Spinal cord (tissue), 10 donors: ENCODE data around the gene OR4L1. TPM values are rescaled to one million over a fixed set of nuclear protein-coding genes. Genes with fewer than 3 reads are reported as not detected.
"Not testable (repeated sequence)": the region's sequence is repeated elsewhere in the genome, so short reads cannot be mapped to it uniquely, and the experiment has no call there.

Source experiments
- DNase-seq, 6 donors: peaks; one replicate each; pipeline versions ENCODE4 v3.0.0 to v3.0.0-alpha.2; 2013 to 2015; ENCODE audit warnings: low spot score in 6 of 6, low read depth in 4 of 6
- H3K27ac ChIP-seq: one replicate; pipeline ENCODE4 v1.5.1; 2013; ENCODE audit warnings: low read depth, low read length, control low read depth
- H3K27me3 ChIP-seq: one replicate; pipeline ENCODE4 v1.6.1; 2013; ENCODE audit warnings: low read length; ENCODE audit not compliant: control insufficient read depth, insufficient read depth
- H3K36me3 ChIP-seq: one replicate; pipeline ENCODE4 v1.6.1; 2013; ENCODE audit warnings: low read length; ENCODE audit not compliant: control insufficient read depth, insufficient read depth
- H3K4me1 ChIP-seq: one replicate; pipeline ENCODE4 v1.6.1; 2013; ENCODE audit warnings: low read length; ENCODE audit not compliant: control insufficient read depth, insufficient read depth
- H3K4me3 ChIP-seq: one replicate; pipeline ENCODE4 v1.5.1; 2013; ENCODE audit warnings: low read depth, low read length, control low read depth
- H3K9me3 ChIP-seq: one replicate; pipeline ENCODE4 v1.6.1; 2013; ENCODE audit warnings: low read length; ENCODE audit not compliant: control insufficient read depth, insufficient read depth
- WGBS: methylation state at CpG from one replicate; pipeline ENCODE4 v1.1.5; 2013; ENCODE audit warnings: missing lambda C conversion rate; ENCODE audit not compliant: insufficient coverage; 5-methylcytosine and 5-hydroxymethylcytosine counted together
- polyA plus RNA-seq, 2 donors: library from polyadenylated mRNA; unstranded; fragments of 120-200 nt; gene quantifications; one replicate each; pipeline ENCODE4 v1.2.1, GENCODE V29; 2013; ENCODE audit not compliant: insufficient read length in 2 of 2
- small RNA-seq: library from RNA; depleted of rRNA; stranded (forward); fragments of <200 nt; gene quantifications from one replicate; pipeline ENCODE3, GENCODE V24; 2014; ENCODE audit warnings: low replicate concordance
- total RNA-seq, 2 donors: library from RNA; depleted of rRNA in 1 of 2; stranded (reverse); fragments of 120-200 nt in 1 of 2; fragments of >200 nt in 1 of 2; gene quantifications; one replicate each; pipeline versions ENCODE4 v1.2.3 to v1.2.4, GENCODE V29; 2013 to 2014
- donor health status: healthy.

OR4L1 gene
- total and polyA plus RNA-seq, 4 donors, result not detected

DNA sequence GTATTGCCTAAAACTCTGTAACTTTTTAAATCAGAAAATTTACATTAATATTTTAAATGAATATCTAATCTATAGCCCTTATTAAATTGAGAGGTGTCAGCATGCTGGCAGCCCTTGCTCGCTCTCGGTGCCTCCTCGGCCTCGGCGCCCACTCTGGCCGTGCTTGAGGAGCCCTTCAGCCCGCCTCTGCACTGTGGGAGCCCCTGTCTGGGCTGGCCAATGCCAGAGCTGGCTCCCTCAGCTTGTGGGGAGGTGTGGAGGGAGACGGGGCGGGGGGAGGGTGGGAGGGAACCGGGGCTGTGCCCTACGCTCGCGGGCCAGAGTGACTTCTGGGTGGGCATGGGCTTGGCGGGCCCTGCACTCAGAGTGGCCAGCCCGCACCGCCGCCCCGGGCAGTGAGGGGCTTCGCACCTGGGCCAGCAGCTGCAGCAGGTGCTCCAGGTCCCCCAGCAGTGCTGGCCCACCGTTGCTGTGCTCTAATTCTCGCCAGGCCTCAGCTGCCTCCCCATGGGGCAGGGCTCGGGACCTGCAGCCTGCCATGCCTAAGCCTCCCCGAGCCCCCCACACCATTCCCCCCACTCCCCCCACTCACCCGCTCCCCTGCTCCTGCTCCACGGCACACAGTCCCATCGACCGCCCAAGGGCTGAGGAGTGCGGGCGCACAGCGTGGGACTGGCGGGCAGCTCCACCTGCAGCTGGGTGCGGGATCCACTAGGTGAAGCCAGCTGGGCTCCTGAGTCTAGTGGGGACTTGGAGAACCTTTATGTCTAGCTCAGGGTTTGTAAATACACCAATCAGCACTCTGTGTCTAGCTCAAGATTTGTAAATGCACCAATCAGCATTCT is 39.3 kb downstream of the OR4L1 start:
- not testable (repeated sequence) for H3K36me3 ChIP-seq, H3K4me1 ChIP-seq, DNase-seq, H3K27ac ChIP-seq, H3K4me3 ChIP-seq, H3K27me3 ChIP-seq, H3K9me3 ChIP-seq
- 81% methylated on average over 22 of the region's 32 CpGs for WGBS

DNA sequence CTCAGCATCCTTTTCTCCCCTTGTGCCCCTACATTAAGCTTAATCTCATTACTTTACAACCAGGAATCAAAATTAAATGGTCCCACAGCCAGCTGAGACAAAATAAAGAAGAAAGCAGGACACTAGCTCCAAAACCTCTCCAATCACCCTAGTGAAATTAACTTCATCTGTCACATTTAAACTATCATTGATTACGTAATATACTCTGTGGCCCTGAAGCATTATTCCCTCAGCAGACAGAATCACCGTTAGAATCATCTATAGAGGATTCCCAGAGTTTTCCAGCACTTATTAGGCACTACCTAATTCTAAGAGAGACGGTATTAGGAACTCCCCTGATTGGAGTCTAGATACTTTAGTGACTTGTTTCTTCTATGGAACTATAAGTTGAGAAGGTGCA is 50.6 kb downstream of the OR4L1 start, which contains the start of gene OR4K17:
TSS of gene OR4K17 (plus strand) at position 302 of the 400 bp plus-strand sequence. CDS start 6,761 bp downstream, outside the sequence.
- Histone ChIP-seq H3K4me1 (no peaks in the 10 kb centered on the region), H3K27me3 (no peaks in the 10 kb centered on the region), H3K27ac (no peak within 1 kb of the TSS), H3K9me3 (no peaks in the 10 kb centered on the region), H3K36me3 (no peaks in the 10 kb centered on the region), H3K4me3 (no peak within 1 kb of the TSS)
- no peak for DNase-seq
- 60% methylated on average over 1 of the region's 3 CpGs for WGBS

Small RNAs within 50 kb of the gene (small RNA-seq; reads per million reads assigned to genes)
- gene RNA5SP380, result not detected

Other genes with a start within 250 kb of the OR4L1 start
- not detected for gene OR4K2, start 184.9 kb upstream of the OR4L1 start, total RNA-seq
- gene OR4K2, start 184.9 kb upstream of the OR4L1 start, polyA plus RNA-seq, result not detected
- gene OR4K5, start 139.4 kb upstream of the OR4L1 start, total RNA-seq, result not detected
- gene OR4K5, start 139.4 kb upstream of the OR4L1 start, polyA plus RNA-seq, result not detected
- not detected for gene OR4K1, start 129.1 kb upstream of the OR4L1 start, total RNA-seq
- gene OR4K1, start 129.1 kb upstream of the OR4L1 start, polyA plus RNA-seq, result not detected
- gene OR4K15, start 84.5 kb upstream of the OR4L1 start, total RNA-seq, result not detected
- not detected for gene OR4K15, start 84.5 kb upstream of the OR4L1 start, polyA plus RNA-seq
- not detected for gene OR4Q2, start 57.9 kb upstream of the OR4L1 start, total RNA-seq
- not detected for gene OR4Q2, start 57.9 kb upstream of the OR4L1 start, polyA plus RNA-seq
- gene OR4K14, start 40.7 kb upstream of the OR4L1 start, total RNA-seq, result not detected
- gene OR4K14, start 40.7 kb upstream of the OR4L1 start, polyA plus RNA-seq, result not detected
- gene OR4K13, start 24.0 kb upstream of the OR4L1 start, total RNA-seq, result not detected
- not detected for gene OR4K13, start 24.0 kb upstream of the OR4L1 start, polyA plus RNA-seq
- gene OR4K17, start 50.7 kb downstream of the OR4L1 start, total RNA-seq, result not detected
- under 1 TPM in 1 of 2 donors, not detected in 1; 0.06 TPM for gene OR4K17, start 50.7 kb downstream of the OR4L1 start, polyA plus RNA-seq
- not detected for gene OR4N5, start 78.8 kb downstream of the OR4L1 start, total RNA-seq
- not detected for gene OR4N5, start 78.8 kb downstream of the OR4L1 start, polyA plus RNA-seq
- not detected for gene OR11G2, start 130.9 kb downstream of the OR4L1 start, total RNA-seq
- under 1 TPM in 1 of 2 donors, not detected in 1; 0.05 TPM for gene OR11G2, start 130.9 kb downstream of the OR4L1 start, polyA plus RNA-seq
- not detected for gene OR11H6, start 163.7 kb downstream of the OR4L1 start, total RNA-seq
- gene OR11H6, start 163.7 kb downstream of the OR4L1 start, polyA plus RNA-seq, result not detected
- gene OR11H7, start 168.9 kb downstream of the OR4L1 start, total RNA-seq, result not detected
- gene OR11H7, start 168.9 kb downstream of the OR4L1 start, polyA plus RNA-seq, result under 1 TPM; 0.27 to 0.33 TPM
- not detected for gene OR11H4, start 179.2 kb downstream of the OR4L1 start, total RNA-seq
- gene OR11H4, start 179.2 kb downstream of the OR4L1 start, polyA plus RNA-seq, result not detected
- gene TTC5, start 245.9 kb downstream of the OR4L1 start, total RNA-seq, result 10 to 100 TPM; 30.5 to 38.1 TPM
- 10 to 100 TPM; 25.5 to 25.8 TPM for gene TTC5, start 245.9 kb downstream of the OR4L1 start, polyA plus RNA-seq